K562 (cell line): ENCODE data around the gene ZNF335. TPM values are rescaled to one million over a fixed set of nuclear protein-coding genes. Genes with fewer than 3 reads are reported as not detected.

ENCODE experiments used
- CXXC5 ChIP-seq: fragments of 250-450 bp; sonication (Bioruptor Pico); IDR thresholded peaks from 2 replicates; pipeline ENCODE4 v1.8.0; 2022; ENCODE audit warnings: inconsistent platforms, mild to moderate bottlenecking, moderate library complexity
- HDAC2 ChIP-seq: fragments of 450-650 bp; IDR thresholded peaks from 2 replicates; pipeline ENCODE4 v1.6.1; 2016; ENCODE audit warnings: mild to moderate bottlenecking
- KLF1 ChIP-seq: fragments of 450-650 bp; IDR thresholded peaks from 2 replicates; pipeline ENCODE4 v1.6.1; 2016; ENCODE audit warnings: missing genetic modification characterization, missing compliant biosample characterization
- NR2F6 ChIP-seq: fragments of 450-650 bp; formaldehyde crosslinking; IDR thresholded peaks from 2 replicates; pipeline ENCODE4 v1.4.0; 2020; ENCODE audit warnings: mild to moderate bottlenecking
- PCBP1 ChIP-seq: fragments of 200-400 bp; formaldehyde crosslinking; IDR thresholded peaks from 2 replicates; pipeline ENCODE4 v1.6.1; 2018; ENCODE audit warnings: mild to moderate bottlenecking, low read depth, low read length; ENCODE audit not compliant: poor library complexity, severe bottlenecking
- TAF9B ChIP-seq: fragments of 450-650 bp; IDR thresholded peaks from 2 replicates; pipeline ENCODE4 v1.6.1; 2018; ENCODE audit warnings: mild to moderate bottlenecking; ENCODE audit not compliant: partially characterized antibody
- TCF7L2 ChIP-seq: fragments of 150-350 bp; IDR thresholded peaks from 2 replicates; pipeline ENCODE4 v1.6.1; 2016; ENCODE audit warnings: low read depth, mild to moderate bottlenecking, low read length, moderate library complexity
- ZBTB12 ChIP-seq: fragments of 250-450 bp; sonication (Bioruptor Pico); IDR thresholded peaks from 2 replicates; pipeline ENCODE4 v1.4.0; 2020
- ZNF143 ChIP-seq: sonication (generic); formaldehyde crosslinking; IDR thresholded peaks from 2 replicates; pipeline ENCODE4 v1.9.0; 2022; ENCODE audit warnings: mild to moderate bottlenecking, missing genetic modification reagents
- ZNF699 ChIP-seq: fragments of 250-450 bp; sonication (Bioruptor Pico); IDR thresholded peaks from 2 replicates; pipeline ENCODE4 v1.8.0; 2021; ENCODE audit warnings: mild to moderate bottlenecking, moderate library complexity; ENCODE audit not compliant: insufficient replicate concordance
- ZNF830 ChIP-seq: fragments of 250-450 bp; sonication (Bioruptor Pico); IDR thresholded peaks from 2 replicates; pipeline ENCODE4 v1.5.0; 2021; ENCODE audit warnings: mild to moderate bottlenecking
- polyA plus RNA-seq, 8 experiments: library from polyadenylated mRNA; depleted of rRNA in 4 of 8; stranded (reverse) in 5 of 8; unstranded in 3 of 8; fragments of >200 nt; fragmentation: Nextera tagmentation in 2 of 8; fragmentation: Illumina TruSeq in 1 of 8; extraction: Ambion mirVana in 2 of 8; extraction: Trizol in 1 of 8; gene quantifications; 2 replicates each; pipeline versions ENCODE4 v1.2.1 to v1.2.3, GENCODE V29; 2011 to 2014; ENCODE audit warnings: inconsistent platforms in 1 of 8, missing spikeins in 1 of 8
- total RNA-seq, 7 experiments: library from RNA; depleted of rRNA in 6 of 7; stranded (reverse); fragments of >200 nt in 6 of 7; fragmentation: Illumina TruSeq in 2 of 7; extraction: Trizol in 2 of 7; gene quantifications; 2 replicates each; pipeline versions ENCODE4 v1.2.1 to v1.2.3, GENCODE V29; 2011 to 2021; ENCODE audit warnings: low replicate concordance in 1 of 7
- TF ChIP-seq, protein P1 (sequence below): fragments of 250-450 bp; sonication (Bioruptor Pico); IDR thresholded peaks from 2 replicates; pipeline ENCODE4 v1.5.0; 2021; ENCODE audit warnings: mild to moderate bottlenecking, borderline replicate concordance
- TF ChIP-seq, protein P2 (sequence below): fragments of 150-350 bp; IDR thresholded peaks from 2 replicates; pipeline ENCODE4 v1.6.1; 2014; ENCODE audit warnings: low read depth, mild to moderate bottlenecking, low read length, borderline replicate concordance
- TF ChIP-seq, protein P3 (sequence below): fragments of 250-450 bp; sonication (Bioruptor Pico); IDR thresholded peaks from 2 replicates; pipeline ENCODE4 v1.8.0; 2022; ENCODE audit warnings: moderate library complexity, mild to moderate bottlenecking, inconsistent platforms

ZNF335 gene
- total and polyA plus RNA-seq, 9 of the 15 experiments (the other 6 are each of a cell fraction or from before 2014, with no cell fraction given): 0.39 to 16.0 (median 7.6) TPM

DNA sequence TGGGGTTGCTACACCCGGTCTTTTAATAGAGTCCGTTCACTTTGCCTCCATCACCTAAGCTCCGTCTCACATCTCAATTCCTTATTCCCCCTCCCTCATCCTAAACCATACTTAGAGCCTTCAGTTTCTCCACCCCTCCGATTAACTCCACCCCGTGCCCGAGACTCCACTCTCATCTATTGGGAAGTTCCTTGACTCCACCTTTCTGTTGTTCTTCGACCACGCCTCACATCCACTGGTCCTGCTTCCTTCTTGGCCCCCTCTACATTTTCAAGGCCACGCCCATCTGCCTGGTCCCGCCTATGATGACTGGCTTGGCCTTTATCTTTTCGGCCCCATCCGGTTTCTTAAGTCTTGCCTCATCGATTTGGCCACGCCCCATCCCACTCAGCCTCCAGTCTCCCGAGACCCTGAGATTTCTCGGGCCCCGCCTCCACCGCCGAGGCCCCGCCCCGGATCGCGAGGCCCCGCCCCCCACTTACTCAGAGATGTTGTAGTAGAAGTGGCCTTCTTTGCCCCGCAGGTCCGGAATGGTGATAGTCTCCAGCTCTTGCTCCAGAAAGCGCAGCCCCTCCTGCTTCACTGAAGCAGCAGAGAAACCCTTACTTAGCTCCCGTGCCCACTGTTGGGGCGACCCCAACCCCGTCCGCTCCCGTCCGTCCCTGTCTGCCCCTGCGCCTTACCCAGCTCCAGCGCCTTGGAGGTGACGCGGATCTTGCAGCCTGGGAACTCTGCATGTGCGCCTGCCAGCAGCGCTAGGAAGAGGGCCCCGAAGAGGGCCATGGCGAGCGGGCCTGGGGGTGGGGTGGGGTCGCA lies 61.1 kb downstream of the ZNF335 start (continued):
- TF ChIP-seq, protein P1, sequence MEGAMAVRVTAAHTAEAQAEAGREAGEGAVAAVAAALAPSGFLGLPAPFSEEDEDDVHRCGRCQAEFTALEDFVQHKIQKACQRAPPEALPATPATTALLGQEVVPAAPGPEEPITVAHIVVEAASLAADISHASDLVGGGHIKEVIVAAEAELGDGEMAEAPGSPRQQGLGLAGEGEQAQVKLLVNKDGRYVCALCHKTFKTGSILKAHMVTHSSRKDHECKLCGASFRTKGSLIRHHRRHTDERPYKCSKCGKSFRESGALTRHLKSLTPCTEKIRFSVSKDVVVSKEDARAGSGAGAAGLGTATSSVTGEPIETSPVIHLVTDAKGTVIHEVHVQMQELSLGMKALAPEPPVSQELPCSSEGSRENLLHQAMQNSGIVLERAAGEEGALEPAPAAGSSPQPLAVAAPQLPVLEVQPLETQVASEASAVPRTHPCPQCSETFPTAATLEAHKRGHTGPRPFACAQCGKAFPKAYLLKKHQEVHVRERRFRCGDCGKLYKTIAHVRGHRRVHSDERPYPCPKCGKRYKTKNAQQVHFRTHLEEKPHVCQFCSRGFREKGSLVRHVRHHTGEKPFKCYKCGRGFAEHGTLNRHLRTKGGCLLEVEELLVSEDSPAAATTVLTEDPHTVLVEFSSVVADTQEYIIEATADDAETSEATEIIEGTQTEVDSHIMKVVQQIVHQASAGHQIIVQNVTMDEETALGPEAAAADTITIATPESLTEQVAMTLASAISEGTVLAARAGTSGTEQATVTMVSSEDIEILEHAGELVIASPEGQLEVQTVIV (CRISPR knock-in tag): no peak
- no peak for TF ChIP-seq NR2F6
- TF ChIP-seq PCBP1: no peak
- no peak for TF ChIP-seq ZNF699 (CRISPR knock-in tag)
- no peak for TF ChIP-seq ZNF143 (CRISPR knock-in tag)
- TF ChIP-seq, protein P2, sequence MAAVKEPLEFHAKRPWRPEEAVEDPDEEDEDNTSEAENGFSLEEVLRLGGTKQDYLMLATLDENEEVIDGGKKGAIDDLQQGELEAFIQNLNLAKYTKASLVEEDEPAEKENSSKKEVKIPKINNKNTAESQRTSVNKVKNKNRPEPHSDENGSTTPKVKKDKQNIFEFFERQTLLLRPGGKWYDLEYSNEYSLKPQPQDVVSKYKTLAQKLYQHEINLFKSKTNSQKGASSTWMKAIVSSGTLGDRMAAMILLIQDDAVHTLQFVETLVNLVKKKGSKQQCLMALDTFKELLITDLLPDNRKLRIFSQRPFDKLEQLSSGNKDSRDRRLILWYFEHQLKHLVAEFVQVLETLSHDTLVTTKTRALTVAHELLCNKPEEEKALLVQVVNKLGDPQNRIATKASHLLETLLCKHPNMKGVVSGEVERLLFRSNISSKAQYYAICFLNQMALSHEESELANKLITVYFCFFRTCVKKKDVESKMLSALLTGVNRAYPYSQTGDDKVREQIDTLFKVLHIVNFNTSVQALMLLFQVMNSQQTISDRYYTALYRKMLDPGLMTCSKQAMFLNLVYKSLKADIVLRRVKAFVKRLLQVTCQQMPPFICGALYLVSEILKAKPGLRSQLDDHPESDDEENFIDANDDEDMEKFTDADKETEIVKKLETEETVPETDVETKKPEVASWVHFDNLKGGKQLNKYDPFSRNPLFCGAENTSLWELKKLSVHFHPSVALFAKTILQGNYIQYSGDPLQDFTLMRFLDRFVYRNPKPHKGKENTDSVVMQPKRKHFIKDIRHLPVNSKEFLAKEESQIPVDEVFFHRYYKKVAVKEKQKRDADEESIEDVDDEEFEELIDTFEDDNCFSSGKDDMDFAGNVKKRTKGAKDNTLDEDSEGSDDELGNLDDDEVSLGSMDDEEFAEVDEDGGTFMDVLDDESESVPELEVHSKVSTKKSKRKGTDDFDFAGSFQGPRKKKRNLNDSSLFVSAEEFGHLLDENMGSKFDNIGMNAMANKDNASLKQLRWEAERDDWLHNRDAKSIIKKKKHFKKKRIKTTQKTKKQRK: no peak
- TF ChIP-seq, protein P3, sequence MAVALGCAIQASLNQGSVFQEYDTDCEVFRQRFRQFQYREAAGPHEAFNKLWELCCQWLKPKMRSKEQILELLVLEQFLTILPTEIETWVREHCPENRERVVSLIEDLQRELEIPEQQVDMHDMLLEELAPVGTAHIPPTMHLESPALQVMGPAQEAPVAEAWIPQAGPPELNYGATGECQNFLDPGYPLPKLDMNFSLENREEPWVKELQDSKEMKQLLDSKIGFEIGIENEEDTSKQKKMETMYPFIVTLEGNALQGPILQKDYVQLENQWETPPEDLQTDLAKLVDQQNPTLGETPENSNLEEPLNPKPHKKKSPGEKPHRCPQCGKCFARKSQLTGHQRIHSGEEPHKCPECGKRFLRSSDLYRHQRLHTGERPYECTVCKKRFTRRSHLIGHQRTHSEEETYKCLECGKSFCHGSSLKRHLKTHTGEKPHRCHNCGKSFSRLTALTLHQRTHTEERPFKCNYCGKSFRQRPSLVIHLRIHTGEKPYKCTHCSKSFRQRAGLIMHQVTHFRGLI (CRISPR knock-in tag): no peak
- 0 out of 2 replicates have a peak, but pooled peaks have one; percentile 30 for TF ChIP-seq HDAC2
- TF ChIP-seq TCF7L2: no peak
- TF ChIP-seq KLF1: no peak
- TF ChIP-seq ZNF830 (CRISPR knock-in tag): no peak
- peak; percentile 72 for TF ChIP-seq TAF9B
- no peak; the same call in 1 of the 2 replicates for TF ChIP-seq CXXC5 (CRISPR knock-in tag)
- TF ChIP-seq ZBTB12 (CRISPR knock-in tag): no peak
